HG03135 (cell line): ENCODE data around the gene SLC12A7.
"Not testable (repeated sequence)": the region's sequence is repeated elsewhere in the genome, so short reads cannot be mapped to it uniquely, and the experiment has no call there.

ENCODE experiments used
- ATAC-seq: cut with Tn5 transposase; IDR thresholded peaks from one replicate; pipeline ENCODE4 v1.9.1; 2021; ENCODE audit warnings: mild to moderate bottlenecking, moderate library complexity; ENCODE audit not compliant: unreplicated experiment

Gene SLC12A7

GRCh38 chr5:1083026-1083425, 28.8 kb downstream of the SLC12A7 start:
- ATAC-seq, result not testable (repeated sequence)

- ATAC-seq, result no peak
These were observed 30.3 kb downstream of the SLC12A7 start for GRCh38 chr5:1081519-1081918.

- no peak for ATAC-seq
These were observed 31.4 kb downstream of the SLC12A7 start for GRCh38 chr5:1080432-1080831.

GRCh38 chr5:1079961-1080360, 31.9 kb downstream of the SLC12A7 start:
- no peak for ATAC-seq

DNA sequence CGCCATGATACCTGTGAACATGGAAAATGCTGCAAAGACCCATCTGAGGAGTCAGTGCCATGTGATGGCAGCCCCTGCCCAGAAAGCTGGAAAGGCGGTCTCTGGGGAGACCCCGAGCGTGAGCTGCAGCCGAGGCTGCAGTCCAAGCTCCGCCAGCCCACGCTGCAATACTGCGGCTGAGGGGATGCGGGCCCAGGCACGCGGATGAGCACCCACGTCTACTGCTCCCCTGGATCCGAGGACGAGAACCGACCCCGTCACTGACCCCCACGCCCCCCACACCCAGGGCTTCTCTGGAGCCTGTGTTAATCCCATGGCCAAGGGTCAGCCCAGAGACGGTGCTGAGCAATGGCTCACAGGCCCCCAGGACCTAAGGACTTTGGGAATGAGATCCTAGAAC, 32.4 kb downstream of the SLC12A7 start:
- no peak for ATAC-seq

GRCh38 chr5:1078851-1079250, 33.0 kb downstream of the SLC12A7 start:
- no peak for ATAC-seq

DNA sequence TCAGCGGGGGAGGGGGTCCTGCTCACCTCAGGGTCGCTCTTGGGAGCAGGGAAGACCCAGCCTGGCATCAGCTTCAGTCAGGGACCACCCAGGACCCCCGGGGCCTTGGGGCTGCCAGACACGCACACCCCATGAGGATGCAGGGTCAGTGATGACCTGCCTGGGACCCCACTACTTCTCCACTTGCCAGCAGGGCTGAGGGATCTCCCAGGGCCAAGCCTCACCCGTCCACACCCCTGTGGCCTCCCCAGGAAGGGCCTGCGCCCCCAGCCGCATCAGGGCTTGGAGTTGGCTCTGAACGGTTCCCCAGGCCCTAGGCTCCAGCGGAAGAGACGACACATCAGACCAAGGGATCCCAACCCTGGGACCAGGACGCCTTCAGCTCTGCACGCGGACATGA, 33.7 kb downstream of the SLC12A7 start:
- no peak for ATAC-seq

DNA sequence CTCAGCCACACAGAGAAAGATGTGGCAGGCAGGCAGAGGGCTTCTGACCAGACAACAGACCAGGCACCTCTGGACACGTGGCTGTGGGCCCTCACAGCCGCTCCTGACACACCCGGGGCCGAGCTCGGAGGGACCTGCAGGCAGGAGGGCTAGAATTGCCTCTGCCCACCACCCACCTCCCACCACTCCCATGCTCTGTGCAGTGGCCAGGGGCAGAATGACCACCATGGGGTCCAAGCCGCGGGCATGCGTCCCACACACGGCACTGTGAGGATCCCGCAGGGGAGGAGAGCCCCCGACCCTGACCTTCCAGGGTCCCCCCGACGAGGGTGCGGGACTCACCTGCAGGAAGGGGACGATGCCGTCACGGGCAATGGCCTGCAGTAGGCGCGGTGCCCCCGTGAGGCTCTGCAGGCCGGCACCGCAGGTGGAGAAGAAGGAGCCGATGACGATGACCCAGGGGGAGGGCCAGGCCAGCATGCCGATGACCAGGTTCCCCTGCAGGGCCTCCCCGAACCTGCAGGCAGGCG, 34.3 kb downstream of the SLC12A7 start:
- ATAC-seq, result no peak

DNA sequence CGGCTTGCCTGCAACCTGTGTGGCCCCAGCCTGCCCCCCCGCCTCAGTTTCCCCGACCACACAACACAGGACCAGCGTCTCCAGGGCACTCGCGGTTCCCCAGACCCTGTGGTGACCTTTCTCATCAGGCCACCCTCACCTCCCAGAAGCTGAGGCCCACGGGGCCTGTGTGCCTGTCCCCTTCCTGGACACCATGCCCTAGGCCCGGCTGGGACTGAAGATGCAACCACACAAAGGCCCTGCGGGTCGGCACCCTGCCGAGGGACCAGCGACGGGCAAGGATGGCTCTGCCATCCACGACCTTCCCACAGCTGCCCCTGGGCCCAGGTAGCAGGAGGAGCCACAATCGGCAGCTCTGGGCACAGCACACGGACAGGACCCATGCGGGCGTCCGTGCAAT, 34.8 kb downstream of the SLC12A7 start:
- ATAC-seq, result no peak

- no peak for ATAC-seq
These were observed 35.5 kb downstream of the SLC12A7 start for GRCh38 chr5:1076406-1076805.

- no peak for ATAC-seq
These were observed 35.9 kb downstream of the SLC12A7 start for GRCh38 chr5:1075931-1076330.

DNA sequence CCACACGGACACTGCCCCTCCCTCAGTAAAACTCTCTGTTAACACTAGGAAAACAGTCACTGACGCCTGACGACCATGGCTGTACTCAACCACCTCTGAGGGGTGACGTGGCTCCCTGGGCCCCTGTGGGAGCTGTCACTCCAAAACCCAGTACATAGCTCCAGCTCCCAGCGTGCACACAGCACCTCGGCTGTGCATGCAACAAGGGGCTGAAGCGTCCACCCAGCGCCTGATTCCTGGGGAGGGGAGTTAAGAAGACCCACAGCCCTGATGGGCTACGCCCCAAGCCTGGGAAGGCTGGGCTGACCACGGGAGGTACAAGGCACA, 36.3 kb downstream of the SLC12A7 start:
- no peak for ATAC-seq

DNA sequence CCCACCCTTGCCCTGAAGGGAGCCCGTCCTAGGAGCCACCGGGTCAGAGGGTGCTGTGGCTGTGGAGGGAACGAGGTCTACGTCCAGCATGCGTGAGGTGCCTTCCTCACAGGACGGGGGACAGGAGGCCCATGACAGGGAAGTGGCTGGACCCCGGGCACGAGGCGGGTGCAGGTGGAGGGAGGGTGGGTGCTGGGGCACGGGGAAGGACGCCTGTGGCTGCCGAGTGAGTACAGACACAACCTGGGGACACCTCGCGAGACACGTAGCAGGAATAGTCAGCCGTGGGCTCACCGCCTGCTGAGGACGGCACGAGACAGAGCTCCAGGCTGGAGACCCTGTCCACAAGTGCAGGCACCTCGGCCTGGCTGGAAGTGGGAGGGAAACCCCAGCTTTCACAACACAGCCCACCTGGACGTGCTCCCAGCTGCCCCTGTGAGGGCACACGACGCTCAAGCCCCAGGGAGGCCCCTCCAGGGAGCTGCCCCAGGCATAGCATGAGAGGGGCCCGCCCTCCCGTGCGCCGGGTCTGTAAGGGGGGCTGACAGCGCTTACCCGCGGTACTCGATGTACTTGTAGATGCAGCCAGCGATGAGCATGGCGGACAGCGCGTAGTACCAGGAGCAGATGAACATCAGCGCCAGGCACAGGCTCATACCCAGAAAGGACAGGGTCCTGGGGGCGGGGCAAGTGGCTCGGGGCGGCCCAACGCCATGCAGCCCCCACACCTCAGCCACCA, 36.9 kb downstream of the SLC12A7 start:
- ATAC-seq, result no peak

DNA sequence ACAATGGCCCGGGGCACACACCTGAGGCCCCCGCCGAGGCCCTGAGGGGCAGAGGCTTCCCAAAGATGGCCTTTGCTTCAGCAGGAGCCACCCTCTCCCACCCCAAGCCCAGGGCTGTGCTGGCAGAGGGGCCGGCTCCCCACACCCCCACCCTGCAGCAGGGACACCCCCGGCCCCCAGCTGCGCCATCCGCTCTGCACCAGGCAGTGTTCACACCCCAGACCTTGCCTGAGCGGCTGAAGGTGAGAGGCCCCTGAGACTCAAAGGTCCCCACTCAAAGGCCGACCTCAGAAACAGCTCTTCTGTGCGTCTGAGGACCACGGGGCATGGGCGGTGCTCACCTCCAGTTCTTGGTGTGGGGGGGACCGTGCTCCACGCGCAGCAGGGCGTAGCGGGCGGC, 37.6 kb downstream of the SLC12A7 start:
- no peak for ATAC-seq

- no peak for ATAC-seq
These were observed 38.4 kb downstream of the SLC12A7 start for GRCh38 chr5:1073239-1074102.

DNA sequence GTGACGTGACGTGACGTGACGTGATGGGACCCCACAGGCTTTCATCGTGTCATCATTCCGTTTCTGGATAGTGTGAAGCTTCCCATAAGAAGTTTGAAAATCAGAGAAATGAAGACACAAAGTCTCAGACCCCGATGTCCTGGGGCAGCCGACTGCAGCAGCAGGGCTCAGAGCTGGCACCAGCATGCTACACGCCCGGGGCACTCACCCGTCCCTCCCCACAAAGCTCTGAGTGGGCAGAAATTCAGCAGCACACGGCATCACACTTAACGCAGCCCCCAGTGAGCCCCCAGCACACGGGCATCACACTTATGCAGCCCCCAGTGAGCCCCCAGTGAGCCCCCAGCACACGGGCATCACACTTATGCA, 42.2 kb downstream of the SLC12A7 start:
- no peak for ATAC-seq

DNA sequence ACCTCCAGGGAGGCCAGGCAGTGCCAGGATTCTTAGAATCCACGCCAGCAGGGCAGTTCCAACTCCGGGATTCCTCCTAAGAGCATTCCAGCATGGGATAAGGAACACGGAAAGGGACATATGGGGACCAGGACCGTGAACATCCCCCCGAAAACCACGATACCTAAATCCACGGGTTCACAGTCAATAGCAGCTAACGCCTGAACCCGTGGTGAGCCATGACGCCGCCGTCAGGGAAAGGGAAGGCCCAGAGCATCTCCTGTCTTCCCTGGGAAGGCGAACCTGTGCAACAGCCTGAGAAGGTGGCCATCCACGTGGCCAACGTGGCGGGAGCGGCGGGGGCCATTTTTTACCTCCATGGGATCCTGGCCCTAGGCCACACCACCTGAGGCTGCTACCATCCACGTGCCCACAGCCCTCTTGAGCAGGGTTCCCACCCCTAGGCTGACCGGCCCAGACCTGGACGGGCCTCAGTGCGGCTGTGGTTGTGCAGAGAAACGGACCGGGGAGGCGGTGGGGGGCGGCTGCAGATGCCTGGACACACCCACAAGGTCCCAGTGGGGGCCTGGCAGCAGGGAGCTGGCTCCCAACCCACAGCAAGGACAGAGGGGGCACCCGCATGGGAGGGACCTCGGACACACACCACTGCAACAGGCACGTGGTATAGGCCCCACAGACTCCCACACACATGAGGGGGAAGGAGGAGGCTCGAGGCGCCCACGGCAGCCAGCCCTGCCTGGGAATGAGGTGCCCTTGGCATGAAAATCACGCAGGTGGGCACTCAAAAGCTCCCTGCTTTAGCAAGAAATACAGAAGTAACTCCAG, 42.8 kb downstream of the SLC12A7 start:
- no peak for ATAC-seq

GRCh38 chr5:1068204-1068894, 43.5 kb downstream of the SLC12A7 start:
- ATAC-seq, result no peak

GRCh38 chr5:1067141-1068121, 44.4 kb downstream of the SLC12A7 start:
- no peak for ATAC-seq

- no peak for ATAC-seq
These were observed 45.2 kb downstream of the SLC12A7 start for GRCh38 chr5:1066676-1067075.
